GM19463 (cell line): ENCODE measurements around the gene SAAL1.

Experiments
- ATAC-seq: cut with Tn5 transposase; IDR thresholded peaks from one replicate; pipeline ENCODE4 v1.9.1; 2021; ENCODE audit warnings: mild to moderate bottlenecking, moderate library complexity; ENCODE audit not compliant: unreplicated experiment

The SAAL1 gene

GRCh38 chr11:18088366-18088765 lies 17.5 kb downstream of the SAAL1 start:
- no peak for ATAC-seq

- no peak for ATAC-seq
Observed at GRCh38 chr11:18081551-18081950, 24.3 kb downstream of the SAAL1 start.

GRCh38 chr11:18080451-18080850 lies 25.4 kb downstream of the SAAL1 start:
- no peak for ATAC-seq

- no peak for ATAC-seq
Observed at GRCh38 chr11:18078909-18079308, 27.0 kb downstream of the SAAL1 start.

- no peak for ATAC-seq
Observed at GRCh38 chr11:18075444-18075843, 30.4 kb downstream of the SAAL1 start.

GRCh38 chr11:18071098-18071705 lies 34.7 kb downstream of the SAAL1 start:
- ATAC-seq, result no peak

- no peak for ATAC-seq
Observed at GRCh38 chr11:18067372-18067771, 38.5 kb downstream of the SAAL1 start.

- ATAC-seq, result no peak
Observed at GRCh38 chr11:18066626-18067025, 39.3 kb downstream of the SAAL1 start.

- ATAC-seq, result no peak
Observed at GRCh38 chr11:18065572-18065971, 40.3 kb downstream of the SAAL1 start.

GRCh38 chr11:18064450-18065054 lies 41.3 kb downstream of the SAAL1 start:
- ATAC-seq, result no peak

- ATAC-seq, result no peak
Observed at GRCh38 chr11:18063862-18064434, 41.9 kb downstream of the SAAL1 start.

GRCh38 chr11:18063125-18063524 lies 42.8 kb downstream of the SAAL1 start:
- no peak for ATAC-seq

GRCh38 chr11:18061351-18061750 lies 44.5 kb downstream of the SAAL1 start:
- ATAC-seq, result no peak

- peak; percentile 61 for ATAC-seq
Observed at GRCh38 chr11:18056561-18057181, 49.2 kb downstream of the SAAL1 start.

- ATAC-seq, result no peak
Observed at GRCh38 chr11:18054511-18055103, 51.3 kb downstream of the SAAL1 start.

- ATAC-seq, result no peak
Observed at GRCh38 chr11:18050848-18051247, 55.0 kb downstream of the SAAL1 start.

GRCh38 chr11:18046116-18046777 lies 59.6 kb downstream of the SAAL1 start, which contains the start of gene TPH1:
Gene TPH1, minus strand, starts transcription at chr11:18046269. Its CDS starts 5,507 bp downstream, at chr11:18040762.
- no peak for ATAC-seq

- ATAC-seq, result no peak
Observed at GRCh38 chr11:18036456-18036855, 69.4 kb downstream of the SAAL1 start.
